ENCODE data around the gene CALML5. TPM values are rescaled to one million over a fixed set of nuclear protein-coding genes. Genes with fewer than 3 reads are reported as not detected.
A peak's percentile ranks its signal among the peaks of the same experiment; 100 is the strongest.

The CALML5 gene
- total and polyA plus RNA-seq, 9 of the 15 experiments (the other 6 are each of a cell fraction or from before 2014, with no cell fraction given), result not detected

GRCh38 chr10:5479481-5480161 lies 19.7 kb downstream of the CALML5 start (continued):
- TF ChIP-seq CHD7 (IDR thresholded peaks at IDR 0.05; ENCODE audit: low read depth, low read length), result no peak
- no peak for TF ChIP-seq DNMT1 (IDR thresholded peaks at IDR 0.05)
- no peak for TF ChIP-seq ZNF318 (IDR thresholded peaks at IDR 0.05; ENCODE audit: borderline replicate concordance in 1 of 2, low read depth in 1 of 2)
- TF ChIP-seq FIP1L1 (IDR thresholded peaks at IDR 0.05; ENCODE audit: low read depth, low read length, poor library complexity, severe bottlenecking), result peak; percentile 61
- TF ChIP-seq DPF2 (IDR thresholded peaks at IDR 0.05), result peak; percentile 92
- TF ChIP-seq NFE2L1 (tag; IDR thresholded peaks at IDR 0.05; ENCODE audit: borderline replicate concordance, low read depth), result no peak
- no peak for TF ChIP-seq ZNF561 (CRISPR knock-in tag; conservative IDR thresholded peaks at IDR 0.05)
